Lower leg skin (tissue), 4 donors: ENCODE data around the gene PIP5K1C. TPM values are rescaled to one million over a fixed set of nuclear protein-coding genes. Genes with fewer than 3 reads are reported as not detected.
"Not testable (repeated sequence)": the region's sequence is repeated elsewhere in the genome, so short reads cannot be mapped to it uniquely, and the experiment has no call there.

Experiments used
- DNase-seq, 2 donors: peaks; one replicate each; pipeline ENCODE4 v3.0.0-alpha.2; 2019; ENCODE audit warnings: low spot score in 2 of 2
- H3K4me3 ChIP-seq: fragments of 200-600 bp; sonication (generic); 2 replicates; pipeline ENCODE4 v1.5.1; 2017; ENCODE audit warnings: mild to moderate bottlenecking, low read depth; ENCODE audit not compliant: poor library complexity, severe bottlenecking
- POLR2A ChIP-seq, 2 donors: fragments of 450-650 bp; IDR thresholded peaks; one replicate each; pipeline ENCODE4 v1.6.1; 2016 to 2017; ENCODE audit warnings: antibody characterized with exemption in 2 of 2, mild to moderate bottlenecking in 1 of 2, moderate library complexity in 1 of 2
- WGBS, 2 donors: methylation state at CpG; one replicate each; pipeline ENCODE4 v1.1.5; 2018; 5-methylcytosine and 5-hydroxymethylcytosine counted together
- intact Hi-C: fragments of 100-400 bp; cut with DNase I; formaldehyde crosslinking; loops from one replicate; pipeline ENCODE4 v1.15.0; 2023; ENCODE audit warnings: low total_unique reads
- total RNA-seq, 4 donors: library from RNA; depleted of rRNA; stranded (reverse); fragments of >200 nt; gene quantifications; one replicate each; pipeline ENCODE4 v1.1.0, GENCODE V29; 2016
- TF ChIP-seq, protein P1 (sequence below), 3 donors: fragments of 450-650 bp; IDR thresholded peaks; one replicate each; pipeline ENCODE4 v1.5.1; 2016; ENCODE audit warnings: antibody characterized with exemption in 3 of 3, mild to moderate bottlenecking in 3 of 3, moderate library complexity in 2 of 3

PIP5K1C gene
- total RNA-seq, 4 donors from 2014 or later = 14.1 to 27.3 (median 22.1) TPM

DNA sequence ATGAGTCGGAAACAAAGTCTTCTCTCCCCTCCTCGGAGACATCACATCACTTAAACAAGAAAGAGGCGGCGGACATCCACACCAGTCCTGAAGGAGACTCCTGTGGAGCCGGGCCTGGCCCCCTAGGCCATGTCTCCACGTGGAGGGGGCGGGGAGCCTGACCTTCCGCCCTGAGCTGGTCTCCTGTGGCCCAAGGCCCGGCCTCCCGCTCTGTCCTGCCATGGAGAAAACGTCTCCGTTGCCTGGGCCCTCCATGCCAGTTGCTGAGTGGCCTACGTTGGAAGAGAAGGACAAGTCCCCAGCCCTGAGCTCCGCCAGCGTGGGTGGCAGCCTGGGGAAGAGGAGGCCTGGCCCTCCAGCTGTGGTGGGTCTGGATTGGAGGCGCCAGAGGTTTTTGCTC, 68.2 kb downstream of the PIP5K1C start:
- WGBS, 2 donors = 82 to 86% methylated on average over 15 to 16 of the region's 16 CpGs
- intact Hi-C loops = no loop called here
- no peak overlapping the region for H3K4me3 ChIP-seq
- no peak for DNase-seq
- no peak for TF ChIP-seq POLR2A (IDR thresholded peaks at IDR 0.05)
- TF ChIP-seq, protein P1, sequence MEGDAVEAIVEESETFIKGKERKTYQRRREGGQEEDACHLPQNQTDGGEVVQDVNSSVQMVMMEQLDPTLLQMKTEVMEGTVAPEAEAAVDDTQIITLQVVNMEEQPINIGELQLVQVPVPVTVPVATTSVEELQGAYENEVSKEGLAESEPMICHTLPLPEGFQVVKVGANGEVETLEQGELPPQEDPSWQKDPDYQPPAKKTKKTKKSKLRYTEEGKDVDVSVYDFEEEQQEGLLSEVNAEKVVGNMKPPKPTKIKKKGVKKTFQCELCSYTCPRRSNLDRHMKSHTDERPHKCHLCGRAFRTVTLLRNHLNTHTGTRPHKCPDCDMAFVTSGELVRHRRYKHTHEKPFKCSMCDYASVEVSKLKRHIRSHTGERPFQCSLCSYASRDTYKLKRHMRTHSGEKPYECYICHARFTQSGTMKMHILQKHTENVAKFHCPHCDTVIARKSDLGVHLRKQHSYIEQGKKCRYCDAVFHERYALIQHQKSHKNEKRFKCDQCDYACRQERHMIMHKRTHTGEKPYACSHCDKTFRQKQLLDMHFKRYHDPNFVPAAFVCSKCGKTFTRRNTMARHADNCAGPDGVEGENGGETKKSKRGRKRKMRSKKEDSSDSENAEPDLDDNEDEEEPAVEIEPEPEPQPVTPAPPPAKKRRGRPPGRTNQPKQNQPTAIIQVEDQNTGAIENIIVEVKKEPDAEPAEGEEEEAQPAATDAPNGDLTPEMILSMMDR (IDR thresholded peaks at IDR 0.05) = no peak

DNA sequence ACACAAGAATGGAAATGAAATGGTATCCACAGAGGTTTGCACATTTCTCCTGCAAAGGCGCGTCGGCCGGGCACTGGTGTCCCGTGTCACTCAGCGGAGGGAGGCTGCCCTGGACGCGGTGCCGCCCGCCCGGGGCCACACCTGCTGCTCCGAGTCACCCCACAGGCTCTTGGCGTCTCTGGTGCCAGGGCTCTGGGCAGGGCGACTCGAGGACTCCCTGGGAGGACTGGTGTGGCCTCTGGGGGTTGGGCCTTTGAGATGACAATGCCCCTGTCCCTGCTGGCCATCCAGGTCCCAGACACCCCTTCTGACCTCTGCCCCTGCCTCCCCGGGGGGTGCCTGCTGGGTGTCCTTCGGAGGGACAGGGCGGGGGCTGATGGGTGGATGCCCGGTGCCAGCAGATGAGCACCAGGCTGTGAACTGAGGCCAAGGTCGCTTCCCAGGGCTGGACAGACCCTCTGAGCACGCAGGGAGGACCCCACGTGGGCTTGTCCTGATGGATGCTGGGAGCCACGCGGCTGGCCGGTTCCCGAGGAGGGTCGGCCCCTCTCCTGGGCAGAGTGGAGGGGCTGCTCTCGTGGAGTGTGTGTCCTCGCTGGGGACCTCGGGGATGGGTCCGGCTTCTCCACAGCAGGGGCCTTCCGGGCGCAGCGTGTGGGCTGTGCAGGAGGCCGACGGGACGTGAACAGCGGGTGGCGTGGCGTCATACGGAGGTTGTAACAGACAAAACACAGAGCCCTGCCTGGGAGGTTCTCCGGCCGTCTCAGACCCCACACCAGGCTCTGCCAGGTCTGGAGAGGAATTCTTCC, 69.0 kb downstream of the PIP5K1C start:
- 90 to 93% methylated on average over 35 to 43 of the region's 43 CpGs for WGBS, 2 donors
- no peak overlapping the region for H3K4me3 ChIP-seq
- intact Hi-C loops = no loop called here
- TF ChIP-seq, protein P1 (IDR thresholded peaks at IDR 0.05) = no peak
- no peak for TF ChIP-seq POLR2A (IDR thresholded peaks at IDR 0.05)
- DNase-seq = no peak

DNA sequence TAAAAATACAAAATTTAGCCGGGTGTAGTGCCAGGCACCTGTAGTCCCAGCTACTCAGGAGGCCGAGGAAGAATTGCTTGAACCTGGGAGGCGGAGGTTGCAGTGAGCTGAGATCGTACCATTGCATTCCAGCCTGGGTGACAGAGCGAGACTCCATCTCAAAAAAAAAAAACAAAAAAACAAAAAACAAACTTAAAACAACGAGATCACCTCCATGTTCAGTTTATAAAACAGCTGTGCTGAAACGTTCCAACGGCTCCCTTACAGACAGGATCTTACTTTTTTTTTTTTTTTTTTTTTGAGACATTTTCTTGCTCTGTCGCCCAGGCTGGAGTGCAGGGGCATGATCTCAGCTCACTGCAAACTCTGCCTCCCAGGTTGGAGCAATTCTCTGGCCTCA, 71.5 kb downstream of the PIP5K1C start:
- H3K4me3 ChIP-seq, intact Hi-C loops, DNase-seq: not testable (repeated sequence)
- WGBS, 2 donors = 58 to 61% methylated on average over 9 of the region's 9 CpGs

DNA sequence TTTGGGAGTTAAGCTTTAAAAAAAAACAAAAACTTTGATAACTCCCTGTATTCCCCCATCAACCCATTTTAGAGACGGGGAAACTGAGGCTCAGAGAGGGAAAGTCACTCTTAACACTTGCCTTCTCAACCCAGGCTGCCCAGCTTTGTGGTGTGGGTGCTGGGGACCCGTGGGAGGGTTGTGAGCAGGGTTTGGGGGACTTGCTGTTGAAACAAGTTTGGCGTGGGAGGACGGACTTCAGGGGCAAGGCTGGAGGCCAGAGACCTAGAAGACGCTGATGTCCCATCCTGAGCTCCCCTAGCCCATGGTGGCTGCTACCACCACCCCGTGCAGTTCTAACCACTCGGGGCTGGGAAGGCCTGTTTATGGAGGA, 72.9 kb downstream of the PIP5K1C start:
- no peak overlapping the region for H3K4me3 ChIP-seq
- WGBS, 2 donors = 54 to 62% methylated on average over 6 of the region's 7 CpGs

DNA sequence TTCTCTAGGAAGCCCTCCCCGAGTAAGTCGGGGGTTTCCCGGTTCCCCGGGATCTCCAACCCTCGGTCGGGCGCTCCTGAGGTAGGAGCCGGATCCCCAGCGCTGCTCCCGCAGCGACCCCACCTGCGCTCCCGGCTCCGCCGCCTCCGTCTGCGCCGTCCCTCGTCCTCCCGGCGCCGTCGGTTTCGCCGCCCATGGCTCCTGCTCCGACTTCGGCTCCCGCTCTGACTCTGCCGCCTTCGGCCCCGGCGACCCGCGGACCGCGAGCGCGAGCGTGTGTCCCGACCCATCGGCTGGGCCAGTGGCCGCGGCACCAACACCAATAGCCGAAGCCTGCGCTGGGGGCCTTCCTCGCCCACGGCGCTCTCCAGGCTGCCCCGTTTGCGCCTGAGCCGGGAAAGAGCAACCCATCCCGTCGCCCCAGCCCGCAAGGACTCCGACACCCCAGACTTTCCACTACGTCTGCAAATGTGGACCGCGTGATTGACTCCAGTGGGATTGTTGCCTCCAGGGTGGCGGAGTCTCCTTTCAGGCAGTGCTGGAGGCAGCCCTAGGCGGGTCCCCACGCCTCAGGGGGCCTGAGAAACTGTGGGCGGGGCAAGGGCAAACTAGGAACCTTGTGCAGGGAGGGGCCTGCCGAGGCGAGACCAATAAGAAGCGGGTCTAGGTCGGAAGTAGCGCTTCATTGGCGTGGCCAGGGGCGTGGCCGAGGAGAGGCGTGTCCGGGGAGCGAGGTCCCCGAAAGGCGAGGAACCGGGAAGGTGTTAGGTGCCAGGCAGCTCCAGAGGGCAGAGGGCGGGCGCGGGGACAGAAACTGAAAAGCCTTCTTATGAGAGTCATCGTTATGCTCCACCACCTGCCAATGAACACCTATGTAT, 73.6 kb downstream of the PIP5K1C start, which contains the start of gene CACTIN:
Gene CACTIN, minus strand, starts transcription at position 318 of the 878 bp plus-strand sequence. Its CDS starts 28 bp downstream, at position 290.
- WGBS, 2 donors = 0 to 1% methylated on average over 46 to 60 of the region's 80 CpGs
- peak within 1 kb of the TSS; percentile 88 for H3K4me3 ChIP-seq
- intact Hi-C loops = no loop called here
- no peak for TF ChIP-seq POLR2A (IDR thresholded peaks at IDR 0.05)
- TF ChIP-seq, protein P1 (IDR thresholded peaks at IDR 0.05) = peak in 1 of 3 donors; percentile 27
- peak; percentile 98 to 100 for DNase-seq

More for the DNA sequence above, 72.9 kb downstream of the PIP5K1C start:
- no peak for TF ChIP-seq POLR2A (IDR thresholded peaks at IDR 0.05)
- TF ChIP-seq, protein P1 (IDR thresholded peaks at IDR 0.05) = no peak
- intact Hi-C loops = no loop called here
- DNase-seq = no peak

DNA sequence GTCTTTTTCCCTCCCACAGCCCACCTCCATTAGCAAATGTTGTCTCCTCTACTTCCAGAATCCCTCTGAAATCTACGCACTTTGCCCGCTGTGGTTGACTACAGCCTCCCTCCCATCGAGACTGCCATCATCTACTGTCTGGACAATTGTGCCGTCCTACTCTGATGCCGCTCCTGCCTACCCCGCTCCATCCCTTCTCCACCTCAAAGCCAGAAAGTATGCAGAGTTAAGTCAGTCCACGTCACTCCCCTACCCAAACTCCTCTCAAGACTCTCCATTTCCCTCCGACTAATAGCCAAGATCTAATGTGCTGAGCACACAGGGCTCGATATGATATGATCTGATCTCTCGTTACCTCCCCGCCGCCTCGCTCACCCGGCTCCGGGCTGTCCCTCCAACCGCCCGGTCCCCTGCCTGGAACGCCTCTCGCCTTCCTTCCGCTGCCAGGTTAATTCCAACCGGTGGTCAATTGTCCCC, 74.2 kb downstream of the PIP5K1C start:
- whole genome bisulfite sequencing, 2 donors = 1 to 2% methylated on average over 21 of the region's 21 CpGs
- peak overlapping the region; percentile 88 for H3K4me3 ChIP-seq
- intact Hi-C loops = no loop called here
- TF ChIP-seq, protein P1 (IDR thresholded peaks at IDR 0.05) = no peak
- TF ChIP-seq POLR2A (IDR thresholded peaks at IDR 0.05) = no peak
- DNase-seq = no peak
